ENCODE data around the gene SLC26A9. TPM values are rescaled to one million over a fixed set of nuclear protein-coding genes. Genes with fewer than 3 reads are reported as not detected.

The SLC26A9 gene
- polyA plus RNA-seq, 4 donors = 0.01 to 0.81 (median 0.13) TPM

GRCh38 chr1:205985330-205986005 is 42.2 kb upstream of the SLC26A9 start:
- DNase-seq (no peak), FAIRE-seq (no peak)

GRCh38 chr1:205983925-205984725 is 40.9 kb upstream of the SLC26A9 start:
- no peaks in the 10 kb centered on the region for H3K36me3 ChIP-seq (ENCODE audit: control insufficient read depth in 3 of 3, insufficient read depth in 2 of 3, low read depth in 1 of 3, low read length in 3 of 3)
- no peaks in the 10 kb centered on the region for H3K4me1 ChIP-seq (ENCODE audit: control insufficient read depth in 3 of 3, insufficient read depth in 2 of 3, low read depth in 1 of 3, low read length in 2 of 3)
- 21 to 34% (median 30%) methylated on average over 13 to 14 of the region's 14 CpGs for WGBS, 3 donors
- H3K4me3 ChIP-seq (ENCODE audit: low read depth in 1 of 3, low read length in 3 of 3) = no peak overlapping the region
- peak overlapping the region in 2 of 3 donors; percentile 11 to 33 for H3K27ac ChIP-seq (ENCODE audit: low read depth in 1 of 3, low read length in 2 of 3)
- H3K9me3 ChIP-seq (ENCODE audit: control insufficient read depth in 2 of 2, insufficient read depth in 1 of 2, low read depth in 1 of 2, low read length in 1 of 2) = no peaks in the 10 kb centered on the region
- no peak for FAIRE-seq
- DNase-seq = peak; percentile 58 to 89
- H3K27me3 ChIP-seq (ENCODE audit: control insufficient read depth in 3 of 3, insufficient read depth in 3 of 3, low read length in 3 of 3) = no peaks in the 10 kb centered on the region

More at GRCh38 chr1:205985330-205986005, 42.2 kb upstream of the SLC26A9 start:
- H3K4me3 ChIP-seq (ENCODE audit: low read depth in 1 of 3, low read length in 3 of 3) = no peak overlapping the region
- H3K36me3 ChIP-seq (ENCODE audit: control insufficient read depth in 3 of 3, insufficient read depth in 2 of 3, low read depth in 1 of 3, low read length in 3 of 3) = no peaks in the 10 kb centered on the region
- no peaks in the 10 kb centered on the region for H3K4me1 ChIP-seq (ENCODE audit: control insufficient read depth in 3 of 3, insufficient read depth in 2 of 3, low read depth in 1 of 3, low read length in 2 of 3)
- H3K9me3 ChIP-seq (ENCODE audit: control insufficient read depth in 2 of 2, insufficient read depth in 1 of 2, low read depth in 1 of 2, low read length in 1 of 2) = no peaks in the 10 kb centered on the region
- H3K27ac ChIP-seq (ENCODE audit: low read depth in 1 of 3, low read length in 2 of 3) = no peak overlapping the region
- WGBS, 3 donors = 76 to 86% (median 83%) methylated on average over 9 of the region's 9 CpGs
- H3K27me3 ChIP-seq (ENCODE audit: control insufficient read depth in 3 of 3, insufficient read depth in 3 of 3, low read length in 3 of 3) = no peaks in the 10 kb centered on the region

- no peaks in the 10 kb centered on the region for H3K4me1 ChIP-seq (ENCODE audit: control insufficient read depth in 3 of 3, insufficient read depth in 2 of 3, low read depth in 1 of 3, low read length in 2 of 3)
- WGBS, 3 donors = 93 to 97% (median 95%) methylated on average over 1 of the region's 1 CpG
- DNase-seq (no peak), FAIRE-seq (no peak)
- H3K27me3 ChIP-seq (ENCODE audit: control insufficient read depth in 3 of 3, insufficient read depth in 3 of 3, low read length in 3 of 3) = no peaks in the 10 kb centered on the region
- no peak overlapping the region for H3K27ac ChIP-seq (ENCODE audit: low read depth in 1 of 3, low read length in 2 of 3)
- H3K4me3 ChIP-seq (ENCODE audit: low read depth in 1 of 3, low read length in 3 of 3) = no peak overlapping the region
- H3K36me3 ChIP-seq (ENCODE audit: control insufficient read depth in 3 of 3, insufficient read depth in 2 of 3, low read depth in 1 of 3, low read length in 3 of 3) = no peaks in the 10 kb centered on the region
- no peaks in the 10 kb centered on the region for H3K9me3 ChIP-seq (ENCODE audit: control insufficient read depth in 2 of 2, insufficient read depth in 1 of 2, low read depth in 1 of 2, low read length in 1 of 2)
These were observed 38.0 kb upstream of the SLC26A9 start for GRCh38 chr1:205981257-205981656.

- H3K4me1 ChIP-seq (ENCODE audit: control insufficient read depth in 3 of 3, insufficient read depth in 2 of 3, low read depth in 1 of 3, low read length in 2 of 3) = no peaks in the 10 kb centered on the region
- FAIRE-seq (no peak), DNase-seq (no peak)
- H3K27ac ChIP-seq (ENCODE audit: low read depth in 1 of 3, low read length in 2 of 3) = no peak overlapping the region
- H3K4me3 ChIP-seq (ENCODE audit: low read depth in 1 of 3, low read length in 3 of 3) = no peak overlapping the region
- no peaks in the 10 kb centered on the region for H3K9me3 ChIP-seq (ENCODE audit: control insufficient read depth in 2 of 2, insufficient read depth in 1 of 2, low read depth in 1 of 2, low read length in 1 of 2)
- H3K27me3 ChIP-seq (ENCODE audit: control insufficient read depth in 3 of 3, insufficient read depth in 3 of 3, low read length in 3 of 3) = no peaks in the 10 kb centered on the region
- 72 to 76% (median 74%) methylated on average over 3 of the region's 3 CpGs for WGBS, 3 donors
- no peaks in the 10 kb centered on the region for H3K36me3 ChIP-seq (ENCODE audit: control insufficient read depth in 3 of 3, insufficient read depth in 2 of 3, low read depth in 1 of 3, low read length in 3 of 3)
These were observed 37.1 kb upstream of the SLC26A9 start for GRCh38 chr1:205980237-205980870.

GRCh38 chr1:205979301-205979700 is 36.0 kb upstream of the SLC26A9 start:
- no peak overlapping the region for H3K27ac ChIP-seq (ENCODE audit: low read depth in 1 of 3, low read length in 2 of 3)
- no peak for FAIRE-seq
- 81 to 82% (median 81%) methylated on average over 6 of the region's 6 CpGs for WGBS, 3 donors
- H3K27me3 ChIP-seq (ENCODE audit: control insufficient read depth in 3 of 3, insufficient read depth in 3 of 3, low read length in 3 of 3) = no peaks in the 10 kb centered on the region
- H3K9me3 ChIP-seq (ENCODE audit: control insufficient read depth in 2 of 2, insufficient read depth in 1 of 2, low read depth in 1 of 2, low read length in 1 of 2) = no peaks in the 10 kb centered on the region
- H3K4me1 ChIP-seq (ENCODE audit: control insufficient read depth in 3 of 3, insufficient read depth in 2 of 3, low read depth in 1 of 3, low read length in 2 of 3) = no peaks in the 10 kb centered on the region
- H3K4me3 ChIP-seq (ENCODE audit: low read depth in 1 of 3, low read length in 3 of 3) = no peak overlapping the region
- H3K36me3 ChIP-seq (ENCODE audit: control insufficient read depth in 3 of 3, insufficient read depth in 2 of 3, low read depth in 1 of 3, low read length in 3 of 3) = no peaks in the 10 kb centered on the region
- no peak for DNase-seq

- no peak overlapping the region for H3K27ac ChIP-seq (ENCODE audit: low read depth in 1 of 3, low read length in 2 of 3)
- FAIRE-seq (no peak), DNase-seq (no peak)
- H3K36me3 ChIP-seq (ENCODE audit: control insufficient read depth in 3 of 3, insufficient read depth in 2 of 3, low read depth in 1 of 3, low read length in 3 of 3) = no peaks in the 10 kb centered on the region
- no peaks in the 10 kb centered on the region for H3K4me1 ChIP-seq (ENCODE audit: control insufficient read depth in 3 of 3, insufficient read depth in 2 of 3, low read depth in 1 of 3, low read length in 2 of 3)
- no peaks in the 10 kb centered on the region for H3K9me3 ChIP-seq (ENCODE audit: control insufficient read depth in 2 of 2, insufficient read depth in 1 of 2, low read depth in 1 of 2, low read length in 1 of 2)
- WGBS, 3 donors = 76 to 83% (median 83%) methylated on average over 7 of the region's 7 CpGs
- no peaks in the 10 kb centered on the region for H3K27me3 ChIP-seq (ENCODE audit: control insufficient read depth in 3 of 3, insufficient read depth in 3 of 3, low read length in 3 of 3)
- no peak overlapping the region for H3K4me3 ChIP-seq (ENCODE audit: low read depth in 1 of 3, low read length in 3 of 3)
These were observed 35.4 kb upstream of the SLC26A9 start for GRCh38 chr1:205978676-205979075.

GRCh38 chr1:205977402-205978014 is 34.3 kb upstream of the SLC26A9 start:
- WGBS, 3 donors = 67 to 86% (median 71%) methylated on average over 2 of the region's 2 CpGs
- Histone ChIP-seq H3K36me3 (ENCODE audit: control insufficient read depth in 3 of 3, insufficient read depth in 2 of 3, low read depth in 1 of 3, low read length in 3 of 3) (no peaks in the 10 kb centered on the region), H3K4me1 (ENCODE audit: control insufficient read depth in 3 of 3, insufficient read depth in 2 of 3, low read depth in 1 of 3, low read length in 2 of 3) (no peaks in the 10 kb centered on the region), H3K27ac (ENCODE audit: low read depth in 1 of 3, low read length in 2 of 3) (no peak overlapping the region), H3K9me3 (ENCODE audit: control insufficient read depth in 2 of 2, insufficient read depth in 1 of 2, low read depth in 1 of 2, low read length in 1 of 2) (no peaks in the 10 kb centered on the region), H3K4me3 (ENCODE audit: low read depth in 1 of 3, low read length in 3 of 3) (no peak overlapping the region), H3K27me3 (ENCODE audit: control insufficient read depth in 3 of 3, insufficient read depth in 3 of 3, low read length in 3 of 3) (no peaks in the 10 kb centered on the region)
- FAIRE-seq = no peak
- DNase-seq = peak; percentile 69 to 76

GRCh38 chr1:205976708-205977401 is 33.6 kb upstream of the SLC26A9 start:
- 43 to 61% (median 55%) methylated on average over 8 of the region's 8 CpGs for WGBS, 3 donors
- Histone ChIP-seq H3K36me3 (ENCODE audit: control insufficient read depth in 3 of 3, insufficient read depth in 2 of 3, low read depth in 1 of 3, low read length in 3 of 3) (no peaks in the 10 kb centered on the region), H3K4me3 (ENCODE audit: low read depth in 1 of 3, low read length in 3 of 3) (no peak overlapping the region), H3K9me3 (ENCODE audit: control insufficient read depth in 2 of 2, insufficient read depth in 1 of 2, low read depth in 1 of 2, low read length in 1 of 2) (no peaks in the 10 kb centered on the region), H3K4me1 (ENCODE audit: control insufficient read depth in 3 of 3, insufficient read depth in 2 of 3, low read depth in 1 of 3, low read length in 2 of 3) (no peaks in the 10 kb centered on the region), H3K27ac (ENCODE audit: low read depth in 1 of 3, low read length in 2 of 3) (no peak overlapping the region), H3K27me3 (ENCODE audit: control insufficient read depth in 3 of 3, insufficient read depth in 3 of 3, low read length in 3 of 3) (no peaks in the 10 kb centered on the region)
- FAIRE-seq (no peak), DNase-seq (peak in 1 of 2 donors; percentile 16)

Measured in small intestine (tissue), 7 donors.